GM12878 (cell line): ENCODE measurements around the gene CNN3. TPM values are rescaled to one million over a fixed set of nuclear protein-coding genes. Genes with fewer than 3 reads are reported as not detected.

ENCODE experiments used
- ATAC-seq: fragments of 200-7000 bp; cut with Tn5 transposase; 3 replicates; pipeline ENCODE4 v1.9.1; 2020; ENCODE audit warnings: mild to moderate bottlenecking, moderate library complexity
- BruUV-seq: library from RNA; stranded (reverse); fragments of 400-500 nt; replicated peaks from 2 replicates; lab custom pipeline; 2021; lab: Mats Ljungman, UMichigan
- CTCF ChIA-PET: fragments of 300-600 bp; sonication (Branson Sonifier 250); formaldehyde crosslinking; extraction: SDS; loops from one replicate; lab custom pipeline; 2021; ENCODE audit warnings: inconsistent platforms; lab: Yijun Ruan, JAX
- POLR2A ChIA-PET: fragments of 350-600 bp; formaldehyde crosslinking; extraction: SDS; loops from one replicate; lab custom pipeline; 2021; ENCODE audit warnings: inconsistent platforms; lab: Charles Lee
- RAD21 ChIA-PET: fragments of 300-600 bp; sonication (Branson Sonifier 250); formaldehyde crosslinking; loops from one replicate; lab custom pipeline; 2023; ENCODE audit warnings: antibody characterized with exemption; ENCODE audit not compliant: unreplicated experiment; lab: Charles Lee
- SMC1A ChIA-PET: fragments of 300-600 bp; sonication (Branson Sonifier 250); formaldehyde crosslinking; loops from one replicate; lab custom pipeline; 2023; ENCODE audit not compliant: unreplicated experiment, uncharacterized antibody; lab: Charles Lee
- DNase-seq: peaks from one replicate; pipeline ENCODE4 v3.0.0-alpha.2; 2011; ENCODE audit warnings: low read depth, low spot score
- FAIRE-seq: peaks from 3 replicates; lab custom pipeline; 2011; peaks lifted over from hg19 to GRCh38; lab: Jason Lieb, UNC
- H2AFZ ChIP-seq: 2 replicates; pipeline ENCODE4 v1.6.0; 2011; ENCODE audit warnings: low read depth, low read length, control low read depth; ENCODE audit not compliant: control insufficient read depth
- H3K27ac ChIP-seq: 2 replicates; pipeline ENCODE4 v1.5.1; 2011; ENCODE audit warnings: control low read depth; ENCODE audit not compliant: control insufficient read depth, insufficient read depth
- H3K27me3 ChIP-seq, 2 experiments: replicated peaks in 1 of 2; 2 replicates each; pipeline versions ENCODE4 v1.6.0 to v1.6.1; 2011; ENCODE audit warnings: low read length in 1 of 2; ENCODE audit not compliant: control insufficient read depth in 2 of 2, insufficient read depth in 2 of 2
- H3K36me3 ChIP-seq, 2 experiments: 2 replicates each; pipeline ENCODE4 v1.5.1; 2011; ENCODE audit warnings: low read length in 1 of 2; ENCODE audit not compliant: control insufficient read depth in 2 of 2, insufficient read depth in 2 of 2
- H3K4me1 ChIP-seq: 2 replicates; pipeline ENCODE4 v1.6.1; 2011; ENCODE audit warnings: mild to moderate bottlenecking, low read length, moderate library complexity, mixed read lengths; ENCODE audit not compliant: control insufficient read depth, insufficient read depth
- H3K4me2 ChIP-seq: 2 replicates; pipeline ENCODE4 v1.6.0; 2011; ENCODE audit warnings: control low read depth; ENCODE audit not compliant: control insufficient read depth, insufficient read depth
- H3K4me3 ChIP-seq: fragments of 200-600 bp; sonication (generic); 2 replicates; pipeline ENCODE4 v1.5.1; 2016
- H3K79me2 ChIP-seq: 2 replicates; pipeline ENCODE4 v1.6.0; 2011; ENCODE audit warnings: low read length; ENCODE audit not compliant: control insufficient read depth, insufficient read depth
- H3K9ac ChIP-seq: 2 replicates; pipeline ENCODE4 v1.8.0; 2011; ENCODE audit warnings: low read length, control low read depth, mixed read lengths; ENCODE audit not compliant: control insufficient read depth, insufficient read depth
- H3K9me3 ChIP-seq: replicated peaks from 3 replicates; pipeline ENCODE4 v1.5.1; 2011; ENCODE audit warnings: mild to moderate bottlenecking, low read length; ENCODE audit not compliant: control insufficient read depth, insufficient read depth
- H4K20me1 ChIP-seq: 2 replicates; pipeline ENCODE4 v1.6.0; 2011; ENCODE audit not compliant: control insufficient read depth, insufficient read depth
- WGBS: methylation state at CpG from one replicate; pipeline ENCODE4 v1.1.6; 2016; ENCODE audit warnings: low lambda C conversion rate; ENCODE audit not compliant: insufficient replicate concordance, insufficient coverage; ENCODE audit errors: missing lambda C conversion rate; 5-methylcytosine and 5-hydroxymethylcytosine counted together
- in situ Hi-C: fragments of 300-500 bp; cut with MboI; formaldehyde crosslinking; loops from 9 replicates; pipeline ENCODE4 v1.14.3; 2018; ENCODE audit warnings: mixed read lengths
- intact Hi-C: fragments of 100-400 bp; cut with micrococcal nuclease; formaldehyde crosslinking; loops from one replicate; pipeline ENCODE4 v1.14.2; 2022; ENCODE audit not compliant: unreplicated experiment
- polyA plus RNA-seq, 11 experiments: library from polyadenylated mRNA; depleted of rRNA in 4 of 11; unstranded in 6 of 11; stranded (reverse) in 5 of 11; fragments of >200 nt; fragmentation: Nextera tagmentation in 4 of 11; fragmentation: Illumina TruSeq in 1 of 11; extraction: Ambion mirVana in 4 of 11; extraction: Trizol in 1 of 11; gene quantifications; 1 replicate in 1 of 11; 2 replicates in 10 of 11; pipeline versions ENCODE4 v1.2.1 to v1.2.3, GENCODE V29; 2011 to 2016; ENCODE audit warnings: inconsistent platforms in 2 of 11, missing spikeins in 2 of 11, low read depth in 1 of 11
- total RNA-seq, 4 experiments: library from RNA; depleted of rRNA in 3 of 4; stranded (reverse); fragments of >200 nt in 3 of 4; fragmentation: Illumina TruSeq in 1 of 4; extraction: Trizol in 1 of 4; gene quantifications; 2 replicates each; pipeline versions ENCODE4 v1.2.1 to v1.2.3, GENCODE V29; 2013 to 2021
- TF ChIP-seq, protein P1 (sequence below): fragments of 450-650 bp; IDR thresholded peaks from 2 replicates; pipeline ENCODE4 v1.6.1; 2017; ENCODE audit warnings: mild to moderate bottlenecking, moderate library complexity
- TF ChIP-seq, protein P2 (sequence below): fragments of 450-650 bp; IDR thresholded peaks from 2 replicates; pipeline ENCODE4 v1.6.1; 2017; ENCODE audit warnings: antibody characterized with exemption, mild to moderate bottlenecking, moderate library complexity
- TF ChIP-seq, protein P3 (sequence below): fragments of 150-350 bp; IDR thresholded peaks from 2 replicates; pipeline ENCODE4 v1.6.1; 2016; ENCODE audit warnings: low read depth, low read length

Gene CNN3
- total and polyA plus RNA-seq, 10 of the 15 experiments (the other 5 are each of a cell fraction or from before 2014, with no cell fraction given), result 0.20 to 48.4 (median 34.3) TPM

DNA sequence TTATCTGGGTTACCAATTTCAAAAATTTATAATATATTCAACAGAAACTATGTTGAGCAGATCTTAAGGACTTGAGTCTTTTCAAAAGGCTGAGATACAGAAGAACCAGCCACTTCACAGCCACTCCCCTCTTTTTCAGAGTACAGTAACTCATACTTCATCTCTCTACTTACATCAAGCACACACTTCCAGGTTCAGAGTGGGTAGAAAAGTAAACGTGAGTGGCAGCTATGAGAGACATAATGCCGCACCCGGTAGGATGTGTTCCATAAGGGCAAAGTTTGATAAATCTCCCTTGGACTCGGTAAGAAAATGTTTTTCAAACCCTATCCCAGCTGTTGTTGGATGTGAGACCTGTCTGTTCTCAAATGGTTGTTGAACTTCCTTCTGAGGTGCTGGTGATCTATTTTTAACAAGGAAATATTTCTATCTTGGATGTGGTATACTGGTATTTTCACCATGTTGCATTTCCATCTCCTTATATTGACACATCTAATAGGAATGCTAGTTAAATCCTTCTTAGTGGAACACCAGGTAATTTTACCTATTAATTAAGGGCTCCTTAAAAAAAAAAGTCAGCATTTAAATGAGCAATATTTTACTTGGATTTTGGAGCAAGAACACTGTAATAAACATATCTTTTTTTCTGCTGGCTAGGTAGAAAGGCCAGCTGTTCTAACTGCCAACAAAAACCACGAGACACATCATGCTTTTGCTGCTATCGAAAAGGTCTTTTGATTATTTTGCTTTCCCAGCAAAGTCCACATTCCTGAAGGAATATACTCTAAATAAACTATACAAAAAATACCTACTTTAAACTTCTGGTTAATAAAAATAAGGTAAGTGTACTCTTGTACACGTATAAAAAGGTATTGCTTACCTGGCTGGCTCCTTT, 28.2 kb downstream of the CNN3 start (continued):
- TF ChIP-seq, protein P1, sequence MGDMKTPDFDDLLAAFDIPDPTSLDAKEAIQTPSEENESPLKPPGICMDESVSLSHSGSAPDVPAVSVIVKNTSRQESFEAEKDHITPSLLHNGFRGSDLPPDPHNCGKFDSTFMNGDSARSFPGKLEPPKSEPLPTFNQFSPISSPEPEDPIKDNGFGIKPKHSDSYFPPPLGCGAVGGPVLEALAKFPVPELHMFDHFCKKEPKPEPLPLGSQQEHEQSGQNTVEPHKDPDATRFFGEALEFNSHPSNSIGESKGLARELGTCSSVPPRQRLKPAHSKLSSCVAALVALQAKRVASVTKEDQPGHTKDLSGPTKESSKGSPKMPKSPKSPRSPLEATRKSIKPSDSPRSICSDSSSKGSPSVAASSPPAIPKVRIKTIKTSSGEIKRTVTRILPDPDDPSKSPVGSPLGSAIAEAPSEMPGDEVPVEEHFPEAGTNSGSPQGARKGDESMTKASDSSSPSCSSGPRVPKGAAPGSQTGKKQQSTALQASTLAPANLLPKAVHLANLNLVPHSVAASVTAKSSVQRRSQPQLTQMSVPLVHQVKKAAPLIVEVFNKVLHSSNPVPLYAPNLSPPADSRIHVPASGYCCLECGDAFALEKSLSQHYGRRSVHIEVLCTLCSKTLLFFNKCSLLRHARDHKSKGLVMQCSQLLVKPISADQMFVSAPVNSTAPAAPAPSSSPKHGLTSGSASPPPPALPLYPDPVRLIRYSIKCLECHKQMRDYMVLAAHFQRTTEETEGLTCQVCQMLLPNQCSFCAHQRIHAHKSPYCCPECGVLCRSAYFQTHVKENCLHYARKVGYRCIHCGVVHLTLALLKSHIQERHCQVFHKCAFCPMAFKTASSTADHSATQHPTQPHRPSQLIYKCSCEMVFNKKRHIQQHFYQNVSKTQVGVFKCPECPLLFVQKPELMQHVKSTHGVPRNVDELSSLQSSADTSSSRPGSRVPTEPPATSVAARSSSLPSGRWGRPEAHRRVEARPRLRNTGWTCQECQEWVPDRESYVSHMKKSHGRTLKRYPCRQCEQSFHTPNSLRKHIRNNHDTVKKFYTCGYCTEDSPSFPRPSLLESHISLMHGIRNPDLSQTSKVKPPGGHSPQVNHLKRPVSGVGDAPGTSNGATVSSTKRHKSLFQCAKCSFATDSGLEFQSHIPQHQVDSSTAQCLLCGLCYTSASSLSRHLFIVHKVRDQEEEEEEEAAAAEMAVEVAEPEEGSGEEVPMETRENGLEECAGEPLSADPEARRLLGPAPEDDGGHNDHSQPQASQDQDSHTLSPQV, result no peak

- ChIA-PET CTCF (no interaction called here), RAD21 (interaction anchor here (0.6 kb wide), 1 partner anchor 41 kb away, joined by 3 read pairs; no protein-coding TSS in a partner anchor), POLR2A (no interaction called here)
- no peak overlapping the region for H2AFZ ChIP-seq
- in situ Hi-C loops, result no loop called here
- no peak for FAIRE-seq
- no peaks in the 10 kb centered on the region for H3K27me3 ChIP-seq
- 0% methylated on average over 1 of the region's 1 CpG for WGBS
- no peak for DNase-seq
- no peak for ATAC-seq
- H3K4me1 ChIP-seq, result no peaks in the 10 kb centered on the region
- H3K9me3 ChIP-seq, result no peaks in the 10 kb centered on the region
- TF ChIP-seq, protein P2, sequence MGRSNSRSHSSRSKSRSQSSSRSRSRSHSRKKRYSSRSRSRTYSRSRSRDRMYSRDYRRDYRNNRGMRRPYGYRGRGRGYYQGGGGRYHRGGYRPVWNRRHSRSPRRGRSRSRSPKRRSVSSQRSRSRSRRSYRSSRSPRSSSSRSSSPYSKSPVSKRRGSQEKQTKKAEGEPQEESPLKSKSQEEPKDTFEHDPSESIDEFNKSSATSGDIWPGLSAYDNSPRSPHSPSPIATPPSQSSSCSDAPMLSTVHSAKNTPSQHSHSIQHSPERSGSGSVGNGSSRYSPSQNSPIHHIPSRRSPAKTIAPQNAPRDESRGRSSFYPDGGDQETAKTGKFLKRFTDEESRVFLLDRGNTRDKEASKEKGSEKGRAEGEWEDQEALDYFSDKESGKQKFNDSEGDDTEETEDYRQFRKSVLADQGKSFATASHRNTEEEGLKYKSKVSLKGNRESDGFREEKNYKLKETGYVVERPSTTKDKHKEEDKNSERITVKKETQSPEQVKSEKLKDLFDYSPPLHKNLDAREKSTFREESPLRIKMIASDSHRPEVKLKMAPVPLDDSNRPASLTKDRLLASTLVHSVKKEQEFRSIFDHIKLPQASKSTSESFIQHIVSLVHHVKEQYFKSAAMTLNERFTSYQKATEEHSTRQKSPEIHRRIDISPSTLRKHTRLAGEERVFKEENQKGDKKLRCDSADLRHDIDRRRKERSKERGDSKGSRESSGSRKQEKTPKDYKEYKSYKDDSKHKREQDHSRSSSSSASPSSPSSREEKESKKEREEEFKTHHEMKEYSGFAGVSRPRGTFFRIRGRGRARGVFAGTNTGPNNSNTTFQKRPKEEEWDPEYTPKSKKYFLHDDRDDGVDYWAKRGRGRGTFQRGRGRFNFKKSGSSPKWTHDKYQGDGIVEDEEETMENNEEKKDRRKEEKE, result no peak
- TF ChIP-seq, protein P3, sequence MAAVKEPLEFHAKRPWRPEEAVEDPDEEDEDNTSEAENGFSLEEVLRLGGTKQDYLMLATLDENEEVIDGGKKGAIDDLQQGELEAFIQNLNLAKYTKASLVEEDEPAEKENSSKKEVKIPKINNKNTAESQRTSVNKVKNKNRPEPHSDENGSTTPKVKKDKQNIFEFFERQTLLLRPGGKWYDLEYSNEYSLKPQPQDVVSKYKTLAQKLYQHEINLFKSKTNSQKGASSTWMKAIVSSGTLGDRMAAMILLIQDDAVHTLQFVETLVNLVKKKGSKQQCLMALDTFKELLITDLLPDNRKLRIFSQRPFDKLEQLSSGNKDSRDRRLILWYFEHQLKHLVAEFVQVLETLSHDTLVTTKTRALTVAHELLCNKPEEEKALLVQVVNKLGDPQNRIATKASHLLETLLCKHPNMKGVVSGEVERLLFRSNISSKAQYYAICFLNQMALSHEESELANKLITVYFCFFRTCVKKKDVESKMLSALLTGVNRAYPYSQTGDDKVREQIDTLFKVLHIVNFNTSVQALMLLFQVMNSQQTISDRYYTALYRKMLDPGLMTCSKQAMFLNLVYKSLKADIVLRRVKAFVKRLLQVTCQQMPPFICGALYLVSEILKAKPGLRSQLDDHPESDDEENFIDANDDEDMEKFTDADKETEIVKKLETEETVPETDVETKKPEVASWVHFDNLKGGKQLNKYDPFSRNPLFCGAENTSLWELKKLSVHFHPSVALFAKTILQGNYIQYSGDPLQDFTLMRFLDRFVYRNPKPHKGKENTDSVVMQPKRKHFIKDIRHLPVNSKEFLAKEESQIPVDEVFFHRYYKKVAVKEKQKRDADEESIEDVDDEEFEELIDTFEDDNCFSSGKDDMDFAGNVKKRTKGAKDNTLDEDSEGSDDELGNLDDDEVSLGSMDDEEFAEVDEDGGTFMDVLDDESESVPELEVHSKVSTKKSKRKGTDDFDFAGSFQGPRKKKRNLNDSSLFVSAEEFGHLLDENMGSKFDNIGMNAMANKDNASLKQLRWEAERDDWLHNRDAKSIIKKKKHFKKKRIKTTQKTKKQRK, result no peak
- TF ChIP-seq, all 136 proteins: peak for 0
- intact Hi-C loops, result no loop called here
- no peak overlapping the region for H3K27ac ChIP-seq
- H3K79me2 ChIP-seq, result no peaks in the 10 kb centered on the region
- H3K4me2 ChIP-seq, result no peak overlapping the region
- BruUV-seq, result no TSS peak
- no peaks in the 10 kb centered on the region for H3K36me3 ChIP-seq
- no peaks in the 10 kb centered on the region for H4K20me1 ChIP-seq
- no peak overlapping the region for H3K4me3 ChIP-seq
- H3K9ac ChIP-seq, result no peak overlapping the region
- SMC1A ChIA-PET, result no interaction called here
Measured at GRCh38 chr1:94895518-94895917, 31.4 kb downstream of the CNN3 start.
